Measurements from ENCODE around the gene ODF2. TPM values are rescaled to one million over a fixed set of nuclear protein-coding genes. Genes with fewer than 3 reads are reported as not detected.

Gene ODF2
- total and polyA plus RNA-seq, 2 of the 13 experiments (the other 11 are each of a cell fraction or from before 2014, with no cell fraction given) = 9.8 to 31.3 TPM

GRCh38 chr9:128424268-128424780, 31.5 kb upstream of the ODF2 start:
- Histone ChIP-seq H3K4me2 (ENCODE audit: low read depth, low read length) (no peak overlapping the region), H3K4me3 (replicated peaks in 1 of 3; ENCODE audit: insufficient read depth in 1 of 3, low read depth in 2 of 3, low read length in 3 of 3) (no peak overlapping the region), H2AFZ (ENCODE audit: low read length) (no peak overlapping the region), H3K27ac (ENCODE audit: extremely low read length, insufficient read depth, low read length) (no peak overlapping the region), H3K4me1 (ENCODE audit: insufficient read depth, low read length) (peaks cover 15% of the 10 kb centered on the region), H3K79me2 (ENCODE audit: insufficient read depth, low read length) (no peaks in the 10 kb centered on the region), H4K20me1 (ENCODE audit: insufficient read depth, low read length) (no peaks in the 10 kb centered on the region), H3K9me3 (ENCODE audit: low read length) (no peaks in the 10 kb centered on the region), H3K36me3 (replicated peaks in 1 of 2; ENCODE audit: control insufficient read depth in 1 of 2, insufficient read depth in 2 of 2, low read length in 2 of 2) (no peaks in the 10 kb centered on the region), H3K9ac (ENCODE audit: insufficient read depth, low read depth, low read length) (no peak overlapping the region), H3K27me3 (ENCODE audit: control insufficient read depth in 1 of 2, insufficient read depth in 2 of 2, low read length in 2 of 2) (peaks cover 3% of the 10 kb centered on the region in 2 experiments; a peak in 2 of 5 replicates)
- intact Hi-C loops (cut with micrococcal nuclease; ENCODE audit: unreplicated experiment) (no loop called here), in situ Hi-C loops (cut with HindIII; ENCODE audit: extremely low pct_ligation_motif_present, low pct_unique_long_range_greater_than_20kb) (no loop called here)
- ATAC-seq (no peak), DNase-seq (ENCODE audit: low spot score) (no peak), FAIRE-seq (no peak)
- ChIA-PET CTCF (ENCODE audit: low intra/inter-chr PET ratio, low total read pairs) (no interaction called here), POLR2A (no interaction called here)
- 97% methylated on average over 13 of the region's 15 CpGs for WGBS (ENCODE audit: low lambda C conversion rate)
- no TSS peak for BruUV-seq (replicated peaks)
- TF ChIP-seq CEBPZ (IDR thresholded peaks at IDR 0.05; ENCODE audit: low read length) (no peak), ZFP36L2 (CRISPR knock-in tag; IDR thresholded peaks at IDR 0.05) (no peak), ZBED4 (CRISPR knock-in tag; IDR thresholded peaks at IDR 0.05; ENCODE audit: borderline replicate concordance) (no peak), ZNF780A (CRISPR knock-in tag; IDR thresholded peaks at IDR 0.05) (no peak), MYNN (CRISPR knock-in tag; IDR thresholded peaks at IDR 0.05; ENCODE audit: low read depth) (no peak), SOX13 (IDR thresholded peaks at IDR 0.05) (no peak), SOX13 (CRISPR knock-in tag; conservative IDR thresholded peaks at IDR 0.05 in 1 of 2, IDR thresholded peaks at IDR 0.05 in 1 of 2) (no peak), ZNF432 (CRISPR knock-in tag; IDR thresholded peaks at IDR 0.05; ENCODE audit: borderline replicate concordance) (no peak), ETV6 (CRISPR knock-in tag; conservative IDR thresholded peaks at IDR 0.05) (no peak), GABPA (IDR thresholded peaks at IDR 0.05; ENCODE audit: low read depth, low read length) (no peak), GABPA (CRISPR knock-in tag; IDR thresholded peaks at IDR 0.05; ENCODE audit: low read depth) (no peak), MTF2 (CRISPR knock-in tag; IDR thresholded peaks at IDR 0.05; ENCODE audit: borderline replicate concordance) (no peak), NKX3-1 (CRISPR knock-in tag; IDR thresholded peaks at IDR 0.05) (no peak), ZNF296 (CRISPR knock-in tag; conservative IDR thresholded peaks at IDR 0.05) (no peak), ZNF205 (CRISPR knock-in tag; IDR thresholded peaks at IDR 0.05) (no peak), PTBP1 (IDR thresholded peaks at IDR 0.05; ENCODE audit: low read depth, low read length, poor library complexity, severe bottlenecking) (no peak), NCOA5 (CRISPR knock-in tag; IDR thresholded peaks at IDR 0.05) (no peak)
- TF ChIP-seq, protein P1, sequence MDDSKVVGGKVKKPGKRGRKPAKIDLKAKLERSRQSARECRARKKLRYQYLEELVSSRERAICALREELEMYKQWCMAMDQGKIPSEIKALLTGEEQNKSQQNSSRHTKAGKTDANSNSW (CRISPR knock-in tag; IDR thresholded peaks at IDR 0.05; ENCODE audit: borderline replicate concordance) = no peak

Data from HepG2 (cell line).